Colonic mucosa (tissue), 4 donors: ENCODE results near the gene SCAF4. TPM values are rescaled to one million over a fixed set of nuclear protein-coding genes. Genes with fewer than 3 reads are reported as not detected.

Source experiments
- DNase-seq: peaks from one replicate; pipeline ENCODE4 v3.0.0-alpha.2; 2020
- H3K27ac ChIP-seq: fragments of 200-600 bp; one replicate; pipeline ENCODE4 v1.8.0; 2021
- H3K27me3 ChIP-seq: fragments of 200-600 bp; one replicate; pipeline ENCODE4 v1.8.0; 2021
- H3K36me3 ChIP-seq: fragments of 200-600 bp; one replicate; pipeline ENCODE4 v1.8.0; 2021
- H3K4me1 ChIP-seq: fragments of 200-600 bp; one replicate; pipeline ENCODE4 v1.8.0; 2021; ENCODE audit warnings: mild to moderate bottlenecking
- H3K4me3 ChIP-seq: fragments of 200-600 bp; one replicate; pipeline ENCODE4 v1.8.0; 2021
- H3K9ac ChIP-seq, 2 donors: one replicate each; pipeline ENCODE4 v1.7.0; 2013; ENCODE audit warnings: control low read depth in 2 of 2, low read depth in 2 of 2, low read length in 2 of 2
- H3K9me3 ChIP-seq: fragments of 200-600 bp; one replicate; pipeline ENCODE4 v1.8.0; 2021
- CTCF ChIP-seq: fragments of 200-600 bp; IDR thresholded peaks from one replicate; pipeline ENCODE4 v1.8.0; 2022; ENCODE audit warnings: antibody characterized with exemption, mild to moderate bottlenecking
- intact Hi-C: fragments of 100-400 bp; cut with DNase I; formaldehyde crosslinking; loops from one replicate; pipeline ENCODE4 v1.14.1; 2022
- total RNA-seq, 2 donors: library from RNA; stranded (reverse); fragmentation: NEBNext Ultra II Directional in 1 of 2; extraction: Animal tissue kit (Norgen Biotek cat#: 25700) in 1 of 2; gene quantifications; one replicate each; pipeline ENCODE4 v1.2.1, GENCODE V29; 2021
- donor health status: healthy.
- donor health status: DM: no; HTN: no; CAD: no.
- donor health status: DM: no; HTN: no; CAD: no.

SCAF4 gene
- total RNA-seq, 2 donors from 2014 or later, result 35.1 to 35.9 TPM

GRCh38 chr21:31727181-31727580 lies 4.7 kb downstream of the SCAF4 start:
- Histone ChIP-seq H3K9ac (no peak overlapping the region), H3K4me1 (peaks cover 25% of the 10 kb centered on the region), H3K9me3 (no peaks in the 10 kb centered on the region), H3K27ac (no peak overlapping the region), H3K36me3 (no peaks in the 10 kb centered on the region), H3K4me3 (no peak overlapping the region), H3K27me3 (no peaks in the 10 kb centered on the region)
- intact Hi-C loops, result no loop called here
- TF ChIP-seq CTCF, result no peak
- DNase-seq, result no peak

- TF ChIP-seq CTCF, result no peak
- Histone ChIP-seq H3K4me3 (no peak overlapping the region), H3K36me3 (no peaks in the 10 kb centered on the region), H3K4me1 (peaks cover 25% of the 10 kb centered on the region), H3K9ac (no peak overlapping the region), H3K27me3 (no peaks in the 10 kb centered on the region), H3K9me3 (no peaks in the 10 kb centered on the region), H3K27ac (no peak overlapping the region)
- DNase-seq, result no peak
- intact Hi-C loops, result no loop called here
Measured at GRCh38 chr21:31726407-31726806, 5.5 kb downstream of the SCAF4 start.

GRCh38 chr21:31725202-31725839 lies 6.6 kb downstream of the SCAF4 start:
- H3K27me3 ChIP-seq, result no peaks in the 10 kb centered on the region
- H3K27ac ChIP-seq, result no peak overlapping the region
- no peaks in the 10 kb centered on the region for H3K36me3 ChIP-seq
- peaks cover 31% of the 10 kb centered on the region for H3K4me1 ChIP-seq
- H3K9me3 ChIP-seq, result no peaks in the 10 kb centered on the region
- intact Hi-C loops, result no loop called here
- H3K4me3 ChIP-seq, result no peak overlapping the region
- DNase-seq, result no peak
- H3K9ac ChIP-seq, result no peak overlapping the region
- no peak for TF ChIP-seq CTCF

- TF ChIP-seq CTCF, result no peak
- DNase-seq, result no peak
- Histone ChIP-seq H3K4me1 (peaks cover 24% of the 10 kb centered on the region), H3K27me3 (no peaks in the 10 kb centered on the region), H3K4me3 (no peak overlapping the region), H3K27ac (no peak overlapping the region), H3K36me3 (no peaks in the 10 kb centered on the region), H3K9me3 (no peaks in the 10 kb centered on the region), H3K9ac (no peak overlapping the region)
- intact Hi-C loops, result no loop called here
Measured at GRCh38 chr21:31724552-31724951, 7.4 kb downstream of the SCAF4 start.

- Histone ChIP-seq H3K9me3 (no peaks in the 10 kb centered on the region), H3K27me3 (no peaks in the 10 kb centered on the region), H3K4me3 (no peak overlapping the region), H3K9ac (no peak overlapping the region), H3K36me3 (no peaks in the 10 kb centered on the region), H3K4me1 (peaks cover 16% of the 10 kb centered on the region), H3K27ac (no peak overlapping the region)
- no peak for DNase-seq
- TF ChIP-seq CTCF, result no peak
- intact Hi-C loops, result no loop called here
Measured at GRCh38 chr21:31721381-31721780, 10.5 kb downstream of the SCAF4 start.
